Measurements from ENCODE around the gene KRTAP3-2. TPM values are rescaled to one million over a fixed set of nuclear protein-coding genes. Genes with fewer than 3 reads are reported as not detected.

Gene KRTAP3-2
- total RNA-seq, 2 experiments from 2014 or later = not detected

DNA sequence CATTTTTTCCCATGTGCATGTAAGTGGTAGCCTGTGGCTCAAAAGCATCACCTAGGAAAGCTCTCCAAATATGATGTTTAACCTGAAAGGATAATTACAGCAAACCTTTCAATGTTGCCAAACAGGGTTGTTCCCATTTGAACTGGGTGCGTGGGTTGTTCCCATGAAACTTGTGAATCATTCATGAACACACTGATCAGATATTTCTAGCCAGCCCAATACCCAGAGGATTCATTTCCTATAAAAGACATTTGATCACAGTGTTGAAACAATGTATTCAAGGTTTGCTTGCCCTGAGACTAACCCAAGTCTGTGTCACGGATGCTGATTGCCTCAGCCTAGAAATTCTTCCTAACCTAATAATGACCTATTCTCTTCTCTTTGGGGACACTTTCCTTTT, 45.8 kb downstream of the KRTAP3-2 start:
- H3K4me1 Mint-ChIP-seq (ENCODE audit: low read depth) = no peaks in the 10 kb centered on the region
- H3K36me3 Mint-ChIP-seq (ENCODE audit: low read depth) = no peaks in the 10 kb centered on the region
- H3K27me3 Mint-ChIP-seq = peaks cover 19% of the 10 kb centered on the region
- intact Hi-C loops (cut with micrococcal nuclease) = no loop called here
- POLR2A ChIA-PET = no interaction called here
- H3K4me3 Mint-ChIP-seq = no peak overlapping the region
- TF ChIP-seq, protein P1, sequence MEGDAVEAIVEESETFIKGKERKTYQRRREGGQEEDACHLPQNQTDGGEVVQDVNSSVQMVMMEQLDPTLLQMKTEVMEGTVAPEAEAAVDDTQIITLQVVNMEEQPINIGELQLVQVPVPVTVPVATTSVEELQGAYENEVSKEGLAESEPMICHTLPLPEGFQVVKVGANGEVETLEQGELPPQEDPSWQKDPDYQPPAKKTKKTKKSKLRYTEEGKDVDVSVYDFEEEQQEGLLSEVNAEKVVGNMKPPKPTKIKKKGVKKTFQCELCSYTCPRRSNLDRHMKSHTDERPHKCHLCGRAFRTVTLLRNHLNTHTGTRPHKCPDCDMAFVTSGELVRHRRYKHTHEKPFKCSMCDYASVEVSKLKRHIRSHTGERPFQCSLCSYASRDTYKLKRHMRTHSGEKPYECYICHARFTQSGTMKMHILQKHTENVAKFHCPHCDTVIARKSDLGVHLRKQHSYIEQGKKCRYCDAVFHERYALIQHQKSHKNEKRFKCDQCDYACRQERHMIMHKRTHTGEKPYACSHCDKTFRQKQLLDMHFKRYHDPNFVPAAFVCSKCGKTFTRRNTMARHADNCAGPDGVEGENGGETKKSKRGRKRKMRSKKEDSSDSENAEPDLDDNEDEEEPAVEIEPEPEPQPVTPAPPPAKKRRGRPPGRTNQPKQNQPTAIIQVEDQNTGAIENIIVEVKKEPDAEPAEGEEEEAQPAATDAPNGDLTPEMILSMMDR (IDR thresholded peaks at IDR 0.05) = no peak
- H3K27ac Mint-ChIP-seq = no peak overlapping the region
- DNase-seq = no peak
- CTCF ChIA-PET = no interaction called here
- no peaks in the 10 kb centered on the region for H3K9me3 Mint-ChIP-seq
- no peak for ATAC-seq

DNA sequence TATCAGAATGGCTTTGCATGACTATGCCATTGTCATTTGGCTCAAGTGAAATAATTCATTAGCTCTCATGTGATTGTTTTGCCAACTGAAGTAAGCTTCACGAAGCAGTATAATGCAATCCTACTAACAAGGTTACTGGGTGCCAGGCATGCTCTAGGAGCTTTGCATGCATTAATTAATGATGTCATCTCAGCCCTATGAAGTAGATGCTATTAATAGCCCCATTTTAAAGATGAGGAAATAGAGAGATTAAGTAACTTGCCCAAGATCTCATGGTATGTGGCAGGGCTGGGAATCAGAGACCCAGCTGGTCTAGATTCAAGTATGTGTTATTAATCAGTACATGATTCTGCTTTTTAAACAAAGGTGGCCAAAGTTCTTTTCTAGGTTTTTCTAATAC, 47.0 kb downstream of the KRTAP3-2 start:
- ATAC-seq (no peak), DNase-seq (no peak)
- Mint-ChIP-seq H3K27me3 (peaks cover 29% of the 10 kb centered on the region), H3K27ac (no peak overlapping the region), H3K4me1 (ENCODE audit: low read depth) (no peaks in the 10 kb centered on the region), H3K36me3 (ENCODE audit: low read depth) (no peaks in the 10 kb centered on the region), H3K4me3 (no peak overlapping the region), H3K9me3 (no peaks in the 10 kb centered on the region)
- TF ChIP-seq, protein P1 (IDR thresholded peaks at IDR 0.05) = no peak
- ChIA-PET CTCF (interaction anchor here (0.7 to 1.0 kb wide), 2 partner anchors 44 to 596 kb away, joined by 3 read pairs; no protein-coding TSS in a partner anchor), POLR2A (interaction anchor here (0.9 kb wide), 1 partner anchor 12 kb away, joined by 3 read pairs; no protein-coding TSS in a partner anchor)
- intact Hi-C loops (cut with micrococcal nuclease) = no loop called here

DNA sequence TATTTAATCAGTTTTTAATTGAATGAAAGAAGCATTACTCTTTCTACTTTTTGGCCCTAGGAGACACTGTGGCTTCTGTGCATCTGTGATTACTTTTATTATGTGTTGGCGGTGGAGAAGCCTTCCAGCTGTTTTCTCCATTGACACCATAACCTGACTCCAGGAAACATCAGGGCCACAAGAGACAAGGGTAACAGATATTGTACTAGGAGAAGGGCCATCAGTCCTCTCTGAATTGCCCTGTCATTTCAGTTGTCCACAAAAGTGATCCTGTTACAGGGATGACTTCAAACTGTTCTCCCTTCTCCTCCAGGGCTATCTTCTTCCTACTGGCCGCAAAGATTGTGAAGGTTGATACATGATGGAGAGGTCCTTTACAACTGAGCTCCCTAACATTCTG, 47.6 kb downstream of the KRTAP3-2 start:
- CTCF ChIA-PET = interaction anchor here (0.7 kb wide), 1 partner anchor 44 kb away, joined by 3 read pairs; no protein-coding TSS in a partner anchor

DNA sequence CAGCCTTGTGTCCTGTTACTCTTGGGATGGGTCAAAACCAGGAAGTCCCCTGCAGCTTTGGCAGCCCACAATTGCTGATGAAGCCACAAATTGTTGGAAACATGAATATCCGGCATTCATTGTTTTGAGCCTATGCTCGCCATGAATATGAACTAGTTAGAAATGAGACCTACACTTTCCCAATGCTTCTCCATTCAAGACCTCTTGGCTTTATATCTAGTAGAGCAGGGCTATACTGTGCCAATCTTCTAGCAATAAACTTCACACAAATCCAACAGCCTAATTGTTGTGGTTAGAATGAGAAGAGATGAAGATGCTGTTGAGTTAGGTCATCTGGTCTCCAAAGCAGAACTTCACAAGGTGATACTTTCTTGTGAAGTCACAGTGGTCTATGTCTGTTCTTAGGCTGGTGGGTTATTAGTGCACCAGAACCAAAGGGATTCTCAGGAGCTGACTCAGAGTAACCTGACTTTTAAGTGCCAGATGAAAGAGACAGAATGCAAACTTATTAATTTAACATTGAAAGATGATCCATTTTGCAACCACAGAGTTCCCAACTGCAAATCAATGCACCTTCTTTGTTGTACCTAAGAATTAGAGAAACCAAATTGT, 48.6 kb downstream of the KRTAP3-2 start:
- H3K27me3 Mint-ChIP-seq = peaks cover 35% of the 10 kb centered on the region
- CTCF ChIA-PET = no interaction called here

More for the DNA sequence above, 47.6 kb downstream of the KRTAP3-2 start:
- Mint-ChIP-seq H3K36me3 (ENCODE audit: low read depth) (no peaks in the 10 kb centered on the region), H3K27me3 (peaks cover 29% of the 10 kb centered on the region), H3K27ac (no peak overlapping the region), H3K4me3 (no peak overlapping the region), H3K9me3 (no peaks in the 10 kb centered on the region), H3K4me1 (ENCODE audit: low read depth) (no peaks in the 10 kb centered on the region)
- ATAC-seq (no peak), DNase-seq (no peak)
- TF ChIP-seq, protein P1 (IDR thresholded peaks at IDR 0.05) = no peak
- intact Hi-C loops (cut with micrococcal nuclease) = no loop called here
- POLR2A ChIA-PET = interaction anchor here (0.9 kb wide), 1 partner anchor 11 kb away, joined by 3 read pairs; no protein-coding TSS in a partner anchor

DNA sequence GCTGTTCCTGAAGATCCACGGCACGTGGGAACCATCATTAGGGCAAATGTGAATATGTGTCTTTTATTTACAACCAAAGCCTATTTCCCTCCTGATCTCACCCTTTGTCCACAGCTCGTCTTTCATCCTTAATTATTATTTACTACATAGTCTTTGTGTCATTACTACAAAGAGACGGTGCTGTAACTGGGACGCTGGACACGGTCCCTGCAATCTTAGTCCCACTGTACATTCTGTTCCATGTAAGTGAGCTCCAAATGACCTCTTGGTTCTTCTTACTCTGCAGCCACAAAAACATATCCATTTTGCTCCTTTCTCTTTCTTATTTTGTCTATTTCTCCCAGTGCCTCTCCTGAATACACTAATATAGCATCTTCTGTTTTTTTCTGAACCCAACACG, 49.5 kb downstream of the KRTAP3-2 start:
- H3K4me3 Mint-ChIP-seq = no peak overlapping the region
- ATAC-seq (no peak), DNase-seq (no peak)
- no peaks in the 10 kb centered on the region for H3K36me3 Mint-ChIP-seq (ENCODE audit: low read depth)
- peaks cover 37% of the 10 kb centered on the region for H3K27me3 Mint-ChIP-seq
- TF ChIP-seq, protein P1 (IDR thresholded peaks at IDR 0.05) = no peak
- POLR2A ChIA-PET = no interaction called here
- H3K9me3 Mint-ChIP-seq = no peaks in the 10 kb centered on the region
- CTCF ChIA-PET = no interaction called here
- intact Hi-C loops (cut with micrococcal nuclease) = no loop called here
- H3K27ac Mint-ChIP-seq = no peak overlapping the region
- no peaks in the 10 kb centered on the region for H3K4me1 Mint-ChIP-seq (ENCODE audit: low read depth)

More for the DNA sequence above, 48.6 kb downstream of the KRTAP3-2 start:
- POLR2A ChIA-PET = no interaction called here
- TF ChIP-seq, protein P1 (IDR thresholded peaks at IDR 0.05) = no peak
- DNase-seq (no peak), ATAC-seq (no peak)
- H3K27ac Mint-ChIP-seq = no peak overlapping the region
- H3K36me3 Mint-ChIP-seq (ENCODE audit: low read depth) = no peaks in the 10 kb centered on the region
- no peak overlapping the region for H3K4me3 Mint-ChIP-seq
- no peaks in the 10 kb centered on the region for H3K4me1 Mint-ChIP-seq (ENCODE audit: low read depth)
- no peaks in the 10 kb centered on the region for H3K9me3 Mint-ChIP-seq
- intact Hi-C loops (cut with micrococcal nuclease) = no loop called here

Measured in activated CD8-positive, alpha-beta T cell treated with anti-CD3 and anti-CD28 coated beads for 36 hours (primary cell).